GM23338 (cell line): ENCODE data around the gene TMEM88. TPM values are rescaled to one million over a fixed set of nuclear protein-coding genes. Genes with fewer than 3 reads are reported as not detected.

Experiments
- ATAC-seq: fragments of 200-7000 bp; cut with Tn5 transposase; 3 replicates; pipeline ENCODE4 v1.9.1; 2020
- DNase-seq: peaks from one replicate; pipeline ENCODE4 v3.0.0-alpha.2; 2015; ENCODE audit warnings: low spot score
- H2AFZ ChIP-seq: fragments of 200-600 bp; sonication (generic); 2 replicates; pipeline ENCODE4 v1.8.0; 2016; ENCODE audit warnings: antibody characterized with exemption, mild to moderate bottlenecking, moderate library complexity
- H3F3A ChIP-seq: fragments of 200-600 bp; sonication (generic); replicated peaks from 2 replicates; pipeline ENCODE4 v1.8.0; 2017; ENCODE audit warnings: antibody characterized with exemption, mixed run types, low read depth
- H3K27ac ChIP-seq: fragments of 200-600 bp; sonication (generic); 2 replicates; pipeline ENCODE4 v1.6.1; 2016; ENCODE audit warnings: low read depth
- H3K27me3 ChIP-seq: fragments of 200-600 bp; sonication (generic); 2 replicates; pipeline ENCODE4 v1.8.0; 2016; ENCODE audit warnings: mild to moderate bottlenecking, mixed run types, moderate library complexity; ENCODE audit not compliant: insufficient read depth
- H3K36me3 ChIP-seq: fragments of 200-600 bp; sonication (generic); 2 replicates; pipeline ENCODE4 v1.8.0; 2016; ENCODE audit warnings: mild to moderate bottlenecking; ENCODE audit not compliant: insufficient read depth
- H3K4me1 ChIP-seq: fragments of 200-600 bp; sonication (generic); 2 replicates; pipeline ENCODE4 v1.8.0; 2016; ENCODE audit warnings: mild to moderate bottlenecking, moderate library complexity; ENCODE audit not compliant: insufficient read depth
- H3K4me2 ChIP-seq: fragments of 200-600 bp; sonication (generic); 2 replicates; pipeline ENCODE4 v1.7.1; 2017; ENCODE audit warnings: mixed run types
- H3K4me3 ChIP-seq: fragments of 200-600 bp; sonication (generic); 2 replicates; pipeline ENCODE4 v1.6.1; 2016; ENCODE audit warnings: mixed run types
- H3K79me2 ChIP-seq: fragments of 200-600 bp; sonication (generic); replicated peaks from 2 replicates; pipeline ENCODE4 v1.8.0; 2017; ENCODE audit warnings: mild to moderate bottlenecking; ENCODE audit not compliant: insufficient read depth
- H3K9me2 ChIP-seq: fragments of 200-600 bp; sonication (generic); 2 replicates; pipeline ENCODE4 v1.8.0; 2017; ENCODE audit not compliant: insufficient read depth
- H4K20me1 ChIP-seq: fragments of 200-600 bp; sonication (generic); replicated peaks from 2 replicates; pipeline ENCODE4 v1.8.0; 2017; ENCODE audit warnings: mild to moderate bottlenecking; ENCODE audit not compliant: insufficient read depth
- H3K27ac Mint-ChIP-seq: 2 replicates; pipeline ENCODE4 v1.8.0; 2020; ENCODE audit warnings: inconsistent platforms, mild to moderate bottlenecking, moderate library complexity, mixed read lengths
- H3K27me3 Mint-ChIP-seq: 3 replicates; pipeline ENCODE4 v1.8.0; 2022; ENCODE audit warnings: low read depth, mild to moderate bottlenecking, moderate library complexity, mixed read lengths, inconsistent platforms; ENCODE audit not compliant: insufficient read depth, poor library complexity
- H3K36me3 Mint-ChIP-seq: 3 replicates; pipeline ENCODE4 v1.8.0; 2021; ENCODE audit warnings: low read depth, mild to moderate bottlenecking, inconsistent platforms, moderate library complexity, mixed read lengths
- H3K4me1 Mint-ChIP-seq: 3 replicates; pipeline ENCODE4 v1.8.0; 2020; ENCODE audit warnings: mild to moderate bottlenecking, inconsistent platforms, mixed read lengths
- H3K4me3 Mint-ChIP-seq: 3 replicates; pipeline ENCODE4 v1.8.0; 2021; ENCODE audit warnings: moderate library complexity, mild to moderate bottlenecking, inconsistent platforms, mixed read lengths
- H3K9me3 Mint-ChIP-seq: 3 replicates; pipeline ENCODE4 v1.8.0; 2020; ENCODE audit warnings: moderate library complexity, mild to moderate bottlenecking, inconsistent platforms, mixed read lengths
- ETS1 ChIP-seq: IDR thresholded peaks from 2 replicates; pipeline ENCODE4 v1.6.1; 2016; ENCODE audit warnings: antibody characterized with exemption
- EZH2 ChIP-seq: fragments of 200-600 bp; sonication (generic); IDR thresholded peaks from one replicate; pipeline ENCODE4 v1.8.0; 2017; ENCODE audit warnings: antibody characterized with exemption, mild to moderate bottlenecking, low read depth; ENCODE audit not compliant: unreplicated experiment
- EZH2phosphoT487 ChIP-seq: fragments of 200-600 bp; sonication (generic); IDR thresholded peaks from one replicate; pipeline ENCODE4 v1.8.1; 2018; ENCODE audit warnings: antibody characterized with exemption; ENCODE audit not compliant: unreplicated experiment
- JUNB ChIP-seq: IDR thresholded peaks from one replicate; pipeline ENCODE4 v1.6.1; 2016; ENCODE audit warnings: antibody characterized with exemption; ENCODE audit not compliant: unreplicated experiment
- NANOG ChIP-seq: IDR thresholded peaks from 2 replicates; pipeline ENCODE4 v1.6.1; 2016; ENCODE audit warnings: antibody characterized with exemption, borderline replicate concordance
- STAT1 ChIP-seq: IDR thresholded peaks from one replicate; pipeline ENCODE4 v1.6.1; 2016; ENCODE audit warnings: antibody characterized with exemption; ENCODE audit not compliant: unreplicated experiment
- ZNF331 ChIP-seq: fragments of 250-450 bp; sonication (Bioruptor Pico); IDR thresholded peaks from 2 replicates; pipeline ENCODE4 v1.5.0; 2020; ENCODE audit warnings: low read depth, mild to moderate bottlenecking, moderate library complexity
- polyA plus RNA-seq: library from polyadenylated mRNA; unstranded; fragments of >200 nt; fragmentation: Nextera tagmentation; extraction: Ambion mirVana; gene quantifications from 2 replicates; pipeline ENCODE4 v1.2.1, GENCODE V29; 2016
- total RNA-seq: library from RNA; depleted of rRNA; stranded (reverse); fragments of >200 nt; shearing (Covaris generic); gene quantifications from 2 replicates; pipeline ENCODE4 v1.2.3, GENCODE V29; 2014
- TF ChIP-seq, protein P1 (sequence below), 2 experiments: fragments of 200-600 bp in 1 of 2; sonication (generic) in 1 of 2; conservative IDR thresholded peaks; 2 replicates each; pipeline versions ENCODE4 v1.5.1 to v1.6.1; 2016 to 2017; ENCODE audit warnings: antibody characterized with exemption in 2 of 2, low read depth in 2 of 2, mild to moderate bottlenecking in 2 of 2, moderate library complexity in 1 of 2
- TF ChIP-seq, protein P2 (sequence below): IDR thresholded peaks from one replicate; pipeline ENCODE4 v1.6.1; 2018; ENCODE audit warnings: antibody characterized with exemption; ENCODE audit not compliant: unreplicated experiment

The TMEM88 gene
- total and polyA plus RNA-seq, 2 experiments from 2014 or later, result 0.58 to 0.97 TPM

- DNase-seq (no peak), ATAC-seq (no peak)
- Mint-ChIP-seq H3K36me3 (no peaks in the 10 kb centered on the region; the same call in 2 of the 3 replicates), H3K9me3 (no peaks in the 10 kb centered on the region; the same call in 2 of the 3 replicates), H3K27me3 (peaks cover 2% of the 10 kb centered on the region), H3K4me3 (peak overlapping the region; percentile 74), H3K4me1 (peaks cover 3% of the 10 kb centered on the region; the same call in 1 of the 3 replicates), H3K27ac (no peak overlapping the region)
- H3K9me2 ChIP-seq, result no peaks in the 10 kb centered on the region
- H3K27me3 ChIP-seq, result peaks cover 71% of the 10 kb centered on the region
- peaks cover 8% of the 10 kb centered on the region for H3F3A ChIP-seq
- H3K4me1 ChIP-seq, result peaks cover 40% of the 10 kb centered on the region
- no peaks in the 10 kb centered on the region for H4K20me1 ChIP-seq
- no peaks in the 10 kb centered on the region for H3K79me2 ChIP-seq
- peak overlapping the region; percentile 36; the same call in 1 of the 2 replicates for H3K4me3 ChIP-seq
- no peak overlapping the region for H2AFZ ChIP-seq
- no peaks in the 10 kb centered on the region for H3K36me3 ChIP-seq
- no peak overlapping the region for H3K27ac ChIP-seq
- peak overlapping the region; percentile 70 for H3K4me2 ChIP-seq
- TF ChIP-seq EZH2, result no peak
Observed at GRCh38 chr17:7883781-7884386, 29.0 kb downstream of the TMEM88 start.

GRCh38 chr17:7884581-7885366, 29.9 kb downstream of the TMEM88 start:
- H3K27ac ChIP-seq, result no peak overlapping the region
- no peak for ATAC-seq
- peak; percentile 24 for DNase-seq
- Mint-ChIP-seq H3K9me3 (no peaks in the 10 kb centered on the region; the same call in 2 of the 3 replicates), H3K36me3 (no peaks in the 10 kb centered on the region; the same call in 2 of the 3 replicates), H3K27me3 (peaks cover 7% of the 10 kb centered on the region), H3K4me3 (peak overlapping the region; percentile 72; the same call in 2 of the 3 replicates), H3K27ac (no peak overlapping the region), H3K4me1 (peaks cover 3% of the 10 kb centered on the region; the same call in 2 of the 3 replicates)
- H4K20me1 ChIP-seq, result no peaks in the 10 kb centered on the region
- peak overlapping the region; percentile 65 for H3K4me3 ChIP-seq
- H3K4me2 ChIP-seq, result peak overlapping the region; percentile 88; the same call in 1 of the 2 replicates
- H3K9me2 ChIP-seq, result no peaks in the 10 kb centered on the region
- peaks cover 8% of the 10 kb centered on the region for H3F3A ChIP-seq
- H3K4me1 ChIP-seq, result peaks cover 46% of the 10 kb centered on the region
- no peaks in the 10 kb centered on the region for H3K36me3 ChIP-seq
- peaks cover 76% of the 10 kb centered on the region for H3K27me3 ChIP-seq
- H3K79me2 ChIP-seq, result no peaks in the 10 kb centered on the region
- H2AFZ ChIP-seq, result no peak overlapping the region
- TF ChIP-seq, protein P1, sequence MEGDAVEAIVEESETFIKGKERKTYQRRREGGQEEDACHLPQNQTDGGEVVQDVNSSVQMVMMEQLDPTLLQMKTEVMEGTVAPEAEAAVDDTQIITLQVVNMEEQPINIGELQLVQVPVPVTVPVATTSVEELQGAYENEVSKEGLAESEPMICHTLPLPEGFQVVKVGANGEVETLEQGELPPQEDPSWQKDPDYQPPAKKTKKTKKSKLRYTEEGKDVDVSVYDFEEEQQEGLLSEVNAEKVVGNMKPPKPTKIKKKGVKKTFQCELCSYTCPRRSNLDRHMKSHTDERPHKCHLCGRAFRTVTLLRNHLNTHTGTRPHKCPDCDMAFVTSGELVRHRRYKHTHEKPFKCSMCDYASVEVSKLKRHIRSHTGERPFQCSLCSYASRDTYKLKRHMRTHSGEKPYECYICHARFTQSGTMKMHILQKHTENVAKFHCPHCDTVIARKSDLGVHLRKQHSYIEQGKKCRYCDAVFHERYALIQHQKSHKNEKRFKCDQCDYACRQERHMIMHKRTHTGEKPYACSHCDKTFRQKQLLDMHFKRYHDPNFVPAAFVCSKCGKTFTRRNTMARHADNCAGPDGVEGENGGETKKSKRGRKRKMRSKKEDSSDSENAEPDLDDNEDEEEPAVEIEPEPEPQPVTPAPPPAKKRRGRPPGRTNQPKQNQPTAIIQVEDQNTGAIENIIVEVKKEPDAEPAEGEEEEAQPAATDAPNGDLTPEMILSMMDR (conservative IDR thresholded peaks at IDR 0.05; ENCODE audit: low read depth in 2 of 2), result no peak
- TF ChIP-seq STAT1 (no peak), JUNB (no peak), NANOG (no peak), EZH2phosphoT487 (no peak), ETS1 (no peak), ZNF331 (no peak), EZH2 (no peak)
- TF ChIP-seq, protein P2, sequence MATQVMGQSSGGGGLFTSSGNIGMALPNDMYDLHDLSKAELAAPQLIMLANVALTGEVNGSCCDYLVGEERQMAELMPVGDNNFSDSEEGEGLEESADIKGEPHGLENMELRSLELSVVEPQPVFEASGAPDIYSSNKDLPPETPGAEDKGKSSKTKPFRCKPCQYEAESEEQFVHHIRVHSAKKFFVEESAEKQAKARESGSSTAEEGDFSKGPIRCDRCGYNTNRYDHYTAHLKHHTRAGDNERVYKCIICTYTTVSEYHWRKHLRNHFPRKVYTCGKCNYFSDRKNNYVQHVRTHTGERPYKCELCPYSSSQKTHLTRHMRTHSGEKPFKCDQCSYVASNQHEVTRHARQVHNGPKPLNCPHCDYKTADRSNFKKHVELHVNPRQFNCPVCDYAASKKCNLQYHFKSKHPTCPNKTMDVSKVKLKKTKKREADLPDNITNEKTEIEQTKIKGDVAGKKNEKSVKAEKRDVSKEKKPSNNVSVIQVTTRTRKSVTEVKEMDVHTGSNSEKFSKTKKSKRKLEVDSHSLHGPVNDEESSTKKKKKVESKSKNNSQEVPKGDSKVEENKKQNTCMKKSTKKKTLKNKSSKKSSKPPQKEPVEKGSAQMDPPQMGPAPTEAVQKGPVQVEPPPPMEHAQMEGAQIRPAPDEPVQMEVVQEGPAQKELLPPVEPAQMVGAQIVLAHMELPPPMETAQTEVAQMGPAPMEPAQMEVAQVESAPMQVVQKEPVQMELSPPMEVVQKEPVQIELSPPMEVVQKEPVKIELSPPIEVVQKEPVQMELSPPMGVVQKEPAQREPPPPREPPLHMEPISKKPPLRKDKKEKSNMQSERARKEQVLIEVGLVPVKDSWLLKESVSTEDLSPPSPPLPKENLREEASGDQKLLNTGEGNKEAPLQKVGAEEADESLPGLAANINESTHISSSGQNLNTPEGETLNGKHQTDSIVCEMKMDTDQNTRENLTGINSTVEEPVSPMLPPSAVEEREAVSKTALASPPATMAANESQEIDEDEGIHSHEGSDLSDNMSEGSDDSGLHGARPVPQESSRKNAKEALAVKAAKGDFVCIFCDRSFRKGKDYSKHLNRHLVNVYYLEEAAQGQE, result no peak
